GM21825 (cell line): ENCODE measurements around the gene LPCAT3.

Experiments used
- ATAC-seq: cut with Tn5 transposase; IDR thresholded peaks from one replicate; pipeline ENCODE4 v1.9.1; 2021; ENCODE audit warnings: mild to moderate bottlenecking, moderate library complexity; ENCODE audit not compliant: unreplicated experiment

The LPCAT3 gene

GRCh38 chr12:7004287-7004803 is 13.9 kb downstream of the LPCAT3 start:
- no peak for ATAC-seq

- ATAC-seq: no peak
These were observed 16.2 kb downstream of the LPCAT3 start for GRCh38 chr12:7001921-7002591.

- ATAC-seq: no peak
These were observed 19.4 kb downstream of the LPCAT3 start for GRCh38 chr12:6998715-6999451.

- no peak for ATAC-seq
These were observed 22.2 kb downstream of the LPCAT3 start for GRCh38 chr12:6996040-6996441.

GRCh38 chr12:6987956-6988553 is 30.2 kb downstream of the LPCAT3 start:
- no peak for ATAC-seq

- ATAC-seq: no peak
These were observed 35.7 kb downstream of the LPCAT3 start for GRCh38 chr12:6982532-6982931.

GRCh38 chr12:6981152-6982052 is 36.9 kb downstream of the LPCAT3 start:
- ATAC-seq: no peak

GRCh38 chr12:6980740-6981139 is 37.5 kb downstream of the LPCAT3 start:
- no peak for ATAC-seq

GRCh38 chr12:6980075-6980474 is 38.2 kb downstream of the LPCAT3 start:
- ATAC-seq: no peak

GRCh38 chr12:6979453-6979852 is 38.8 kb downstream of the LPCAT3 start:
- ATAC-seq: no peak

- ATAC-seq: no peak
These were observed 39.3 kb downstream of the LPCAT3 start for GRCh38 chr12:6979021-6979420.

GRCh38 chr12:6978611-6979011 is 39.7 kb downstream of the LPCAT3 start:
- ATAC-seq: no peak

- ATAC-seq: no peak
These were observed 40.1 kb downstream of the LPCAT3 start for GRCh38 chr12:6978188-6978587.

GRCh38 chr12:6977653-6978052 is 40.6 kb downstream of the LPCAT3 start:
- no peak for ATAC-seq

GRCh38 chr12:6975297-6976032 is 42.8 kb downstream of the LPCAT3 start:
- no peak for ATAC-seq

- no peak for ATAC-seq
These were observed 44.1 kb downstream of the LPCAT3 start for GRCh38 chr12:6974180-6974579.

GRCh38 chr12:6970096-6970527 is 48.2 kb downstream of the LPCAT3 start:
- peak; percentile 6 for ATAC-seq

GRCh38 chr12:6968426-6968825 is 49.9 kb downstream of the LPCAT3 start:
- ATAC-seq: no peak

GRCh38 chr12:6967651-6968100 is 50.6 kb downstream of the LPCAT3 start:
- no peak for ATAC-seq

GRCh38 chr12:6966351-6966750 is 51.9 kb downstream of the LPCAT3 start:
- no peak for ATAC-seq
